Cardiac ventricle fibroblast (primary cell): ENCODE results near the gene NOP56. TPM values are rescaled to one million over a fixed set of nuclear protein-coding genes. Genes with fewer than 3 reads are reported as not detected.

Experiments
- total RNA-seq: library from RNA; depleted of rRNA; stranded (reverse); fragments of >200 nt; gene quantifications from 2 replicates; pipeline ENCODE4 v1.2.3, GENCODE V29; 2015

NOP56 gene
- total RNA-seq = 66.0 and 77.4 TPM in 2 replicates

GRCh38 chr20:2651772-2652723 is at the start of gene NOP56:
Gene NOP56, plus strand, starts transcription at chr20:2652632. Its CDS starts 29 bp downstream, at chr20:2652661.

GRCh38 chr20:2663887-2664719 is 11.7 kb downstream of the NOP56 start, which contains the start of gene IDH3B:
Gene IDH3B, minus strand, starts transcription at chr20:2664216. Its CDS starts 28 bp downstream, at chr20:2664188.

GRCh38 chr20:2692036-2692885 is 39.8 kb downstream of the NOP56 start, which contains the start of gene EBF4:
Gene EBF4, plus strand, starts transcription at chr20:2692780. Its CDS starts 866 bp downstream, at chr20:2693646.

Other genes with a start within 250 kb of the NOP56 start
- 150 and 161 TPM in 2 replicates for gene SNRPB, start 181.8 kb upstream of the NOP56 start, total RNA-seq
- 4.8 and 16.0 TPM in 2 replicates for gene ZNF343, start 143.7 kb upstream of the NOP56 start, total RNA-seq
- gene TMC2, start 116.1 kb upstream of the NOP56 start, total RNA-seq = not detected in 2 replicates
- gene IDH3B, start 11.6 kb downstream of the NOP56 start, total RNA-seq = 58.4 and 62.0 TPM in 2 replicates
- 0.49 and 0.69 TPM in 2 replicates for gene EBF4, start 40.1 kb downstream of the NOP56 start, total RNA-seq
- 85.5 and 93.2 TPM in 2 replicates for gene CPXM1, start 148.0 kb downstream of the NOP56 start, total RNA-seq
- 1.2 TPM in 1 of 2 replicates, not detected in the other for gene C20orf141, start 162.4 kb downstream of the NOP56 start, total RNA-seq
- gene TMEM239, start 163.7 kb downstream of the NOP56 start, total RNA-seq = not detected in 2 replicates
- 34.2 and 45.4 TPM in 2 replicates for gene PCED1A, start 188.0 kb downstream of the NOP56 start, total RNA-seq
- 26.4 and 34.6 TPM in 2 replicates for gene VPS16, start 188.1 kb downstream of the NOP56 start, total RNA-seq
- 39.4 and 44.0 TPM in 2 replicates for gene PTPRA, start 220.8 kb downstream of the NOP56 start, total RNA-seq